PC-9 (cell line): ENCODE data around the gene WDR93. TPM values are rescaled to one million over a fixed set of nuclear protein-coding genes. Genes with fewer than 3 reads are reported as not detected.

ENCODE experiments used
- BruUV-seq: library from RNA; stranded (reverse); fragments of 400-500 nt; replicated peaks from 2 replicates; lab custom pipeline; 2021; lab: Mats Ljungman, UMichigan
- CTCF ChIA-PET: fragments of 300-600 bp; sonication (Branson Sonifier 250); formaldehyde crosslinking; loops from one replicate; lab custom pipeline; 2022; ENCODE audit warnings: antibody characterized with exemption; lab: Charles Lee
- POLR2A ChIA-PET: fragments of 300-600 bp; sonication (Branson Sonifier 250); formaldehyde crosslinking; loops from one replicate; lab custom pipeline; 2022; ENCODE audit warnings: antibody characterized with exemption; ENCODE audit not compliant: unreplicated experiment; lab: Charles Lee
- DNase-seq, 2 experiments: peaks; one replicate each; pipeline versions ENCODE4 v3.0.0 to v3.0.0-alpha.2; 2015 to 2022; ENCODE audit warnings: mixed read lengths in 1 of 2
- H2AFZ ChIP-seq: fragments of 200-600 bp; sonication (generic); 2 replicates; pipeline ENCODE4 v1.8.1; 2017; ENCODE audit warnings: antibody characterized with exemption
- H3F3A ChIP-seq: fragments of 200-600 bp; sonication (generic); 2 replicates; pipeline ENCODE4 v1.8.1; 2017; ENCODE audit warnings: antibody characterized with exemption, mild to moderate bottlenecking, low read depth; ENCODE audit not compliant: insufficient read depth
- H3K27ac ChIP-seq: fragments of 200-600 bp; sonication (generic); 2 replicates; pipeline ENCODE4 v1.6.1; 2016; ENCODE audit warnings: mixed run types
- H3K27me3 ChIP-seq: fragments of 200-600 bp; sonication (generic); 2 replicates; pipeline ENCODE4 v1.6.1; 2016; ENCODE audit warnings: low read depth, mixed run types; ENCODE audit not compliant: insufficient read depth
- H3K36me3 ChIP-seq: fragments of 200-600 bp; sonication (generic); 2 replicates; pipeline ENCODE4 v1.6.1; 2016; ENCODE audit warnings: low read depth, mixed run types
- H3K4me1 ChIP-seq: fragments of 200-600 bp; sonication (generic); replicated peaks from 2 replicates; pipeline ENCODE4 v1.6.1; 2016; ENCODE audit warnings: mixed run types; ENCODE audit not compliant: insufficient read depth
- H3K4me2 ChIP-seq: fragments of 200-600 bp; sonication (generic); 2 replicates; pipeline ENCODE4 v1.6.1; 2017; ENCODE audit warnings: mixed run types
- H3K4me3 ChIP-seq: fragments of 200-600 bp; sonication (generic); 2 replicates; pipeline ENCODE4 v1.6.1; 2016; ENCODE audit warnings: mixed run types
- H3K79me2 ChIP-seq: fragments of 200-600 bp; sonication (generic); 2 replicates; pipeline ENCODE4 v1.6.1; 2017; ENCODE audit warnings: low read depth, mixed run types
- H3K9me2 ChIP-seq: fragments of 200-600 bp; sonication (generic); 2 replicates; pipeline ENCODE4 v1.8.1; 2017; ENCODE audit warnings: mild to moderate bottlenecking; ENCODE audit not compliant: insufficient read depth
- H3K9me3 ChIP-seq: fragments of 200-600 bp; sonication (generic); 2 replicates; pipeline ENCODE4 v1.8.1; 2016; ENCODE audit warnings: low read depth; ENCODE audit not compliant: insufficient read depth
- H4K20me1 ChIP-seq: fragments of 200-600 bp; sonication (generic); 2 replicates; pipeline ENCODE4 v1.8.1; 2017; ENCODE audit not compliant: insufficient read depth
- EZH2 ChIP-seq: fragments of 200-600 bp; sonication (generic); IDR thresholded peaks from 2 replicates; pipeline ENCODE4 v1.8.0; 2017; ENCODE audit warnings: antibody characterized with exemption, low read depth
- intact Hi-C: fragments of 100-400 bp; cut with micrococcal nuclease; formaldehyde crosslinking; loops from one replicate; pipeline ENCODE4 v1.10.0; 2022; ENCODE audit not compliant: unreplicated experiment
- total RNA-seq: library from RNA; stranded (reverse); gene quantifications from 2 replicates; pipeline ENCODE4 v1.2.3, GENCODE V29; 2021
- TF ChIP-seq, protein P1 (sequence below): fragments of 200-600 bp; sonication (generic); conservative IDR thresholded peaks from 2 replicates; pipeline ENCODE4 v1.6.1; 2017; ENCODE audit warnings: mixed run types, antibody characterized with exemption, mild to moderate bottlenecking, moderate library complexity

Gene WDR93
- total RNA-seq, 1 experiment from 2014 or later, result 1.8 TPM

DNA sequence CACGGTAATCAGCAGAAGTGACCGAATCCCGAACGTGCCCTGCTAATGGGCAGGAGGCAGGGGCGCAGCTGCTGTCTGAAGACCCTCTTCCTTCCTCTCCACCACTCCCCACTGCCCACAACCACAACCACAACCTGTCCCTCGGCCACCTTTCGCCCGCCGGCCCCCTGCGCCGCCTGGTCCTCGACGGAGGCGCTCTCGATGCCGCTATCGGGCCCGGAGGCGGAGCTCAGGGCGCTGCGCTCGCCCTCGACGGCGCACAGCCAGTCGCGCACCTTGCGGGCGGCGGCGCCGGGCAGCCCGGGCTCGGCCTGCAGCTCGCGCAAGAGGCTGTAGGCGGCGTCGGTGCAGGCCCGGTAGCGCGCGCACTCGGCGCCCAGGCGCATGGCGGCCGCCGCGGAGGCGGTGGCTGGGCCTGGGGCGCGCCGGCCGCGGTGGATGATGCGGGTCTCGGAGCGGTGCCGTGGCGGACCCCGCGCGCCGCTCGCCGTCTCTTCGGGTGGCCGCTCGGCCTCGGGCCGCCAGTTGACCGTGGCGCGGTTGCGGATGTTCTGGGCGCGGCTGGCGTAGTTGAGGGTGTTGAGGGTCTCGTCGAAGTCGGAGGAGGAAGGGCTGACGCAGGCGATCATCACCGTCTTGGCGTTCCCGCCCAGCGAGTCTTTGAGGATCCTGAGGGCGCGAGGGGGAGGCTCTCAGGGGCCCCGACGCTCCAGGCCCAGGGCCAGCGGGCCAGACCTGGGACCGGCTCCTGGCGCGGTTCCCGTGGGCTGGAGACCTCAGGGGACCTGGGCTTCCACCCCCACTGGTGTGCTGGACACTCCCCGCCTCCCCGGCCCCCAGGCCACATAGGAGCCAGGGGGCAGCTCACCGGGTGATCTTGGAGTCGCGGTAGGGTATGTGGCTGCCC is 42.3 kb upstream of the WDR93 start:
- no TSS peak for BruUV-seq

DNA sequence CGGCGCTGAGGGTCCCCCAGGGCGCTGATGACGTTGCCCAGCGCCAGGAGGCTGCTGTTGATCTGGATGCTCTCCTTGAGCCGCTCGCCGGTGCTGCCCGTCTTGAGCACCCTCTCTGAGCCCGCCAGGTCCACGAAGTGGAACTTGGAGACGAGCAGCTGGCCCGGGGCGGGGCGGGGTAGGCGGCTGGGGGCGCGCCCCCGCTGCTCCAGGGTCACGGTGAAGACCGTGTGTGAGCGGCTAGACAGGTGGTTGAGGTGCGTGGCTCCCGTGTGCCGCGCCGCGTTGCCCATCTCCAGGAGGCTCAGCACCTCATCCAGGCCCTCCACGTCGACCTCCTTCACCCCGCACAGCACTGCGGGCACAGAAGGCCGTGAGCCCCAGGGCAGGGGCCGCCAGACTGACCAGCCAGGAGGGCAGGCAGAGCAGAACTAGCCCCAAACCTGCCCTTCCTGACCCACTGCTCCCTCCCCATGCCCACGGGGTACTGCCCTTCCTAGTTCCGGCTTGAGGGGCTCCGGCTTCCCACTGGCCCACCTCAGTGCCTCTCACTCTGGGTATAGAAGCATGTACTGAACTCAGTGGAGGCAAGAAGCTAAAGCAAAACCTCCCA is 41.5 kb upstream of the WDR93 start:
- BruUV-seq, result no TSS peak
- Histone ChIP-seq H3F3A (0 out of 2 replicates have a peak, but pooled peaks cover 10% of the 10 kb centered on the region), H3K4me2 (no peak overlapping the region)

More for the DNA sequence above, 42.3 kb upstream of the WDR93 start:
- Histone ChIP-seq H4K20me1 (no peaks in the 10 kb centered on the region), H3K4me3 (no peak overlapping the region), H3K79me2 (peaks cover 9% of the 10 kb centered on the region), H3K27ac (no peak overlapping the region), H3K4me1 (peaks cover 2% of the 10 kb centered on the region; the same call in 1 of the 2 replicates), H3K27me3 (no peaks in the 10 kb centered on the region), H3K36me3 (peaks cover 13% of the 10 kb centered on the region; the same call in 1 of the 2 replicates), H3K9me2 (no peaks in the 10 kb centered on the region), H3K9me3 (no peaks in the 10 kb centered on the region), H2AFZ (no peak overlapping the region), H3F3A (0 out of 2 replicates have a peak, but pooled peaks cover 7% of the 10 kb centered on the region), H3K4me2 (no peak overlapping the region)
- no peak for DNase-seq
- intact Hi-C loops, result no loop called here
- ChIA-PET POLR2A (interaction anchor here (0.7 kb wide), 1 partner anchor 9 kb away, joined by 4 read pairs; no protein-coding TSS in a partner anchor), CTCF (no interaction called here)
- TF ChIP-seq EZH2, result no peak
- TF ChIP-seq, protein P1, sequence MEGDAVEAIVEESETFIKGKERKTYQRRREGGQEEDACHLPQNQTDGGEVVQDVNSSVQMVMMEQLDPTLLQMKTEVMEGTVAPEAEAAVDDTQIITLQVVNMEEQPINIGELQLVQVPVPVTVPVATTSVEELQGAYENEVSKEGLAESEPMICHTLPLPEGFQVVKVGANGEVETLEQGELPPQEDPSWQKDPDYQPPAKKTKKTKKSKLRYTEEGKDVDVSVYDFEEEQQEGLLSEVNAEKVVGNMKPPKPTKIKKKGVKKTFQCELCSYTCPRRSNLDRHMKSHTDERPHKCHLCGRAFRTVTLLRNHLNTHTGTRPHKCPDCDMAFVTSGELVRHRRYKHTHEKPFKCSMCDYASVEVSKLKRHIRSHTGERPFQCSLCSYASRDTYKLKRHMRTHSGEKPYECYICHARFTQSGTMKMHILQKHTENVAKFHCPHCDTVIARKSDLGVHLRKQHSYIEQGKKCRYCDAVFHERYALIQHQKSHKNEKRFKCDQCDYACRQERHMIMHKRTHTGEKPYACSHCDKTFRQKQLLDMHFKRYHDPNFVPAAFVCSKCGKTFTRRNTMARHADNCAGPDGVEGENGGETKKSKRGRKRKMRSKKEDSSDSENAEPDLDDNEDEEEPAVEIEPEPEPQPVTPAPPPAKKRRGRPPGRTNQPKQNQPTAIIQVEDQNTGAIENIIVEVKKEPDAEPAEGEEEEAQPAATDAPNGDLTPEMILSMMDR, result no peak

DNA sequence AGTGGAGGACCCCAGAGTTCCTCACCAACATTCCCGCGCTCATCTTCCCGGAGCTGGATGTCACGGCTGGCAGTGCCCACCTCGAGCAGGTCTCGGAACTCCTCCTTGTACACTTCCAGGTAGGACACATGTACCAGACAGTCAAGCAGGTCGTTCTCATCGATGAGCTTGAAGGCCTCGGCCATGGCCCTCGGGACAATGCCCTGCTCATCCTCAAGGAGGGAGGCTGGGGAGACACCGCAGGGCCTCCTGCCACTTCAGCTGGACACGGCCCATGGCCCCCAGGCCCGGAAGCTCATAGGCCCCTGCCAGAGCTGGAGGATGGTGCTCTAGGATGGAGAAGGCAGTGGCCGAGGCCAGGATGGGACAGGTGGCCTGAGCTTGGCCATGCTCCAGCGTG is 40.9 kb upstream of the WDR93 start:
- Histone ChIP-seq H3K27me3 (no peaks in the 10 kb centered on the region), H3K27ac (no peak overlapping the region), H3K79me2 (peaks cover 16% of the 10 kb centered on the region), H3K4me3 (no peak overlapping the region), H3K9me3 (no peaks in the 10 kb centered on the region), H3K4me2 (no peak overlapping the region), H3K9me2 (no peaks in the 10 kb centered on the region), H4K20me1 (no peaks in the 10 kb centered on the region), H3K36me3 (peaks cover 13% of the 10 kb centered on the region; the same call in 1 of the 2 replicates), H2AFZ (no peak overlapping the region), H3F3A (peaks cover 14% of the 10 kb centered on the region; the same call in 1 of the 2 replicates), H3K4me1 (peaks cover 9% of the 10 kb centered on the region)
- CTCF ChIA-PET, result no interaction called here
- POLR2A ChIA-PET, result no interaction called here
- no TSS peak for BruUV-seq
- no peak for DNase-seq
- intact Hi-C loops, result no loop called here
- TF ChIP-seq EZH2, result no peak
- TF ChIP-seq, protein P1, result no peak

More for the DNA sequence above, 41.5 kb upstream of the WDR93 start:
- intact Hi-C loops, result no loop called here
- no peaks in the 10 kb centered on the region for H3K27me3 ChIP-seq
- H3K36me3 ChIP-seq, result peaks cover 13% of the 10 kb centered on the region; the same call in 1 of the 2 replicates
- no peak for DNase-seq
- H3K9me2 ChIP-seq, result no peaks in the 10 kb centered on the region
- no peaks in the 10 kb centered on the region for H4K20me1 ChIP-seq
- H2AFZ ChIP-seq, result no peak overlapping the region
- H3K4me3 ChIP-seq, result no peak overlapping the region
- no peak overlapping the region for H3K27ac ChIP-seq
- no peaks in the 10 kb centered on the region for H3K9me3 ChIP-seq
- H3K4me1 ChIP-seq, result peaks cover 9% of the 10 kb centered on the region
- H3K79me2 ChIP-seq, result peaks cover 16% of the 10 kb centered on the region
- TF ChIP-seq, protein P1, result no peak
- no peak for TF ChIP-seq EZH2
- ChIA-PET CTCF (interaction anchor here (0.6 kb wide), 1 partner anchor 34 kb away, joined by 3 read pairs; no protein-coding TSS in a partner anchor), POLR2A (no interaction called here)
